HEK293 (cell line): ENCODE results near the gene HNRNPH1.

Experiments used
- CTCF ChIA-PET: fragments of 350-600 bp; formaldehyde crosslinking; extraction: SDS; loops from one replicate; lab custom pipeline; 2021; ENCODE audit warnings: antibody characterized with exemption; lab: Yijun Ruan, JAX
- POLR2A ChIA-PET: fragments of 300-600 bp; formaldehyde crosslinking; extraction: SDS; loops from one replicate; lab custom pipeline; 2020; ENCODE audit warnings: antibody characterized with exemption, inconsistent platforms; lab: Yijun Ruan, JAX
- H3K27ac ChIP-seq: fragments of 200-500 bp; sonication (Bioruptor generic); 2 replicates; pipeline ENCODE4 v1.5.1; 2014; ENCODE audit warnings: low read depth, low read length, control low read depth, inconsistent platforms; ENCODE audit errors: extremely low read depth
- H3K36me3 ChIP-seq, 2 experiments: fragments of 200-500 bp in 1 of 2; sonication (Bioruptor generic) in 1 of 2; 1 replicate in 1 of 2; 2 replicates in 1 of 2; pipeline ENCODE4 v1.5.1; 2014 to 2017; ENCODE audit warnings: inconsistent platforms in 2 of 2, low read length in 2 of 2; ENCODE audit not compliant: control insufficient read depth in 2 of 2, insufficient read depth in 1 of 2
- H3K4me1 ChIP-seq: fragments of 200-500 bp; sonication (Bioruptor generic); 2 replicates; pipeline ENCODE4 v1.5.1; 2014; ENCODE audit warnings: mild to moderate bottlenecking, low read length, inconsistent platforms; ENCODE audit not compliant: control insufficient read depth, insufficient read depth
- H3K4me3 ChIP-seq: 2 replicates; pipeline ENCODE4 v1.5.1; 2011; ENCODE audit warnings: low read depth, mild to moderate bottlenecking, control low read depth, low read length, moderate library complexity
- H3K9me3 ChIP-seq: fragments of 200-500 bp; sonication (Bioruptor generic); 2 replicates; pipeline ENCODE4 v1.5.1; 2014; ENCODE audit warnings: low read depth, low read length, inconsistent platforms; ENCODE audit not compliant: control insufficient read depth, insufficient read depth
- GLIS2 ChIP-seq: fragments of 450-650 bp; formaldehyde crosslinking; IDR thresholded peaks from 2 replicates; pipeline ENCODE4 v1.5.1; 2016; ENCODE audit warnings: missing biosample characterization, missing genetic modification characterization
- PATZ1 ChIP-seq: fragments of 450-650 bp; formaldehyde crosslinking; IDR thresholded peaks from 2 replicates; pipeline ENCODE4 v1.5.1; 2016; ENCODE audit warnings: missing biosample characterization, missing genetic modification characterization
- SCRT2 ChIP-seq: fragments of 450-650 bp; formaldehyde crosslinking; IDR thresholded peaks from 2 replicates; pipeline ENCODE4 v1.5.1; 2016; ENCODE audit warnings: missing biosample characterization, missing genetic modification characterization
- TSHZ1 ChIP-seq: fragments of 450-650 bp; formaldehyde crosslinking; IDR thresholded peaks from 2 replicates; pipeline ENCODE4 v1.5.1; 2016; ENCODE audit warnings: missing biosample characterization, missing genetic modification characterization, borderline replicate concordance
- ZBTB48 ChIP-seq: fragments of 450-650 bp; formaldehyde crosslinking; IDR thresholded peaks from 2 replicates; pipeline ENCODE4 v1.5.1; 2016; ENCODE audit warnings: missing biosample characterization, missing genetic modification characterization
- ZNF114 ChIP-seq: fragments of 450-650 bp; formaldehyde crosslinking; IDR thresholded peaks from 2 replicates; pipeline ENCODE4 v1.5.0; 2017; ENCODE audit warnings: missing biosample characterization, missing genetic modification characterization
- ZNF391 ChIP-seq: fragments of 450-650 bp; formaldehyde crosslinking; IDR thresholded peaks from 2 replicates; pipeline ENCODE4 v1.5.1; 2016; ENCODE audit warnings: low read depth, missing biosample characterization, missing genetic modification characterization, borderline replicate concordance
- ZNF571 ChIP-seq: fragments of 450-650 bp; formaldehyde crosslinking; IDR thresholded peaks from 2 replicates; pipeline ENCODE4 v1.5.0; 2017; ENCODE audit warnings: missing biosample characterization, missing genetic modification characterization
- ZNF664 ChIP-seq: fragments of 450-650 bp; formaldehyde crosslinking; IDR thresholded peaks from 2 replicates; pipeline ENCODE4 v1.5.1; 2016; ENCODE audit warnings: missing biosample characterization, missing genetic modification characterization
- ZNF830 ChIP-seq: fragments of 450-650 bp; IDR thresholded peaks from 2 replicates; pipeline ENCODE4 v1.5.0; 2018; ENCODE audit warnings: missing biosample characterization, missing genetic modification characterization, low read depth, mild to moderate bottlenecking, moderate library complexity
- ZSCAN30 ChIP-seq: fragments of 450-650 bp; IDR thresholded peaks from 2 replicates; pipeline ENCODE4 v1.5.1; 2018; ENCODE audit warnings: missing biosample characterization, mild to moderate bottlenecking, missing genetic modification characterization, moderate library complexity
- ZXDB ChIP-seq: fragments of 450-650 bp; formaldehyde crosslinking; IDR thresholded peaks from 2 replicates; pipeline ENCODE4 v1.5.1; 2016; ENCODE audit warnings: missing biosample characterization, missing genetic modification characterization
- TF ChIP-seq, protein P1 (sequence below): fragments of 450-650 bp; formaldehyde crosslinking; IDR thresholded peaks from 2 replicates; pipeline ENCODE4 v1.5.1; 2016; ENCODE audit warnings: missing biosample characterization, missing genetic modification characterization
- TF ChIP-seq, protein P2 (sequence below): fragments of 450-650 bp; formaldehyde crosslinking; IDR thresholded peaks from 2 replicates; pipeline ENCODE4 v1.5.1; 2016; ENCODE audit warnings: missing biosample characterization, missing genetic modification characterization
- TF ChIP-seq, protein P3 (sequence below): fragments of 450-650 bp; formaldehyde crosslinking; IDR thresholded peaks from 2 replicates; pipeline ENCODE4 v1.5.1; 2017; ENCODE audit warnings: missing biosample characterization, missing genetic modification characterization

The HNRNPH1 gene

GRCh38 chr5:179612577-179613459 is 10.7 kb downstream of the HNRNPH1 start:
- CTCF ChIA-PET = interaction anchor here (0.9 to 1.6 kb wide), 3 partner anchors 8 to 55 kb away, joined by 3 to 4 read pairs (median 4); partner anchors contain the start of gene HNRNPH1
- peak overlapping the region; percentile 20; the same call in 1 of the 2 replicates for H3K27ac ChIP-seq

GRCh38 chr5:179610903-179611265 is 12.6 kb downstream of the HNRNPH1 start:
- POLR2A ChIA-PET = interaction anchor here (0.6 to 6.2 kb wide), 3 partner anchors 9 to 27 kb away, joined by 5 to 94 read pairs (median 11); partner anchors contain the start of gene HNRNPH1
- no peak for TF ChIP-seq TSHZ1
- no peak for TF ChIP-seq GLIS2 (tag by site-specific recombination)
- TF ChIP-seq ZNF664 (tag by site-specific recombination) = no peak
- no peak for TF ChIP-seq ZNF830 (tag by site-specific recombination)
- no peak for TF ChIP-seq ZNF571 (tag by site-specific recombination)
- TF ChIP-seq, protein P1, sequence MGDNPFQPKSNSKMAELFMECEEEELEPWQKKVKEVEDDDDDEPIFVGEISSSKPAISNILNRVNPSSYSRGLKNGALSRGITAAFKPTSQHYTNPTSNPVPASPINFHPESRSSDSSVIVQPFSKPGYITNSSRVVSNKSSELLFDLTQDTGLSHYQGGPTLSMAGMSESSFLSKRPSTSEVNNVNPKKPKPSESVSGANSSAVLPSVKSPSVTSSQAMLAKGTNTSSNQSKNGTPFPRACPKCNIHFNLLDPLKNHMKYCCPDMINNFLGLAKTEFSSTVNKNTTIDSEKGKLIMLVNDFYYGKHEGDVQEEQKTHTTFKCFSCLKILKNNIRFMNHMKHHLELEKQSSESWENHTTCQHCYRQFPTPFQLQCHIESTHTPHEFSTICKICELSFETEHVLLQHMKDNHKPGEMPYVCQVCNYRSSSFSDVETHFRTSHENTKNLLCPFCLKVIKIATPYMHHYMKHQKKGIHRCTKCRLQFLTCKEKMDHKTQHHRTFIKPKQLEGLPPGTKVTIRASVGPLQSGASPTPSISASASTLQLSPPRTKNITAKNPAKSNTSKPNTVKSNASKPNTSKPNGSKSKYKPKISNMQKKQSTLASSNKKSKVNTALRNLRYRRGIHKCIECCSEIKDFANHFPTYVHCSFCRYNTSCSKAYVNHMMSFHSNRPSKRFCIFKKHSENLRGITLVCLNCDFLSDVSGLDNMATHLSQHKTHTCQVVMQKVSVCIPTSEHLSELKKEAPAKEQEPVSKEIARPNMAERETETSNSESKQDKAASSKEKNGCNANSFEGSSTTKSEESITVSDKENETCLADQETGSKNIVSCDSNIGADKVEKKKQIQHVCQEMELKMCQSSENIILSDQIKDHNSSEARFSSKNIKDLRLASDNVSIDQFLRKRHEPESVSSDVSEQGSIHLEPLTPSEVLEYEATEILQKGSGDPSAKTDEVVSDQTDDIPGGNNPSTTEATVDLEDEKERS (tag by site-specific recombination) = no peak
- TF ChIP-seq ZBTB48 (tag by site-specific recombination) = 0 out of 2 replicates have a peak, but pooled peaks have one; percentile 26
- CTCF ChIA-PET = interaction anchor here (0.8 kb wide), 1 partner anchor 450 kb away, joined by 3 read pairs; no protein-coding TSS in a partner anchor

More at GRCh38 chr5:179612577-179613459, 10.7 kb downstream of the HNRNPH1 start:
- Histone ChIP-seq H3K4me1 (no peaks in the 10 kb centered on the region), H3K9me3 (no peaks in the 10 kb centered on the region), H3K4me3 (no peak overlapping the region), H3K36me3 (peaks cover 55 to 93% of the 10 kb centered on the region in 2 experiments)
- POLR2A ChIA-PET = interaction anchor here (0.8 to 6.2 kb wide), 6 partner anchors 7 to 62 kb away, joined by 3 to 94 read pairs (median 6); partner anchors contain the start of genes HNRNPH1 and RUFY1
- TF ChIP-seq PATZ1 (tag by site-specific recombination) = no peak
- TF ChIP-seq ZNF571 (tag by site-specific recombination) = no peak
- peak; percentile 11; the same call in 1 of the 2 replicates for TF ChIP-seq ZNF391
- TF ChIP-seq, protein P2, sequence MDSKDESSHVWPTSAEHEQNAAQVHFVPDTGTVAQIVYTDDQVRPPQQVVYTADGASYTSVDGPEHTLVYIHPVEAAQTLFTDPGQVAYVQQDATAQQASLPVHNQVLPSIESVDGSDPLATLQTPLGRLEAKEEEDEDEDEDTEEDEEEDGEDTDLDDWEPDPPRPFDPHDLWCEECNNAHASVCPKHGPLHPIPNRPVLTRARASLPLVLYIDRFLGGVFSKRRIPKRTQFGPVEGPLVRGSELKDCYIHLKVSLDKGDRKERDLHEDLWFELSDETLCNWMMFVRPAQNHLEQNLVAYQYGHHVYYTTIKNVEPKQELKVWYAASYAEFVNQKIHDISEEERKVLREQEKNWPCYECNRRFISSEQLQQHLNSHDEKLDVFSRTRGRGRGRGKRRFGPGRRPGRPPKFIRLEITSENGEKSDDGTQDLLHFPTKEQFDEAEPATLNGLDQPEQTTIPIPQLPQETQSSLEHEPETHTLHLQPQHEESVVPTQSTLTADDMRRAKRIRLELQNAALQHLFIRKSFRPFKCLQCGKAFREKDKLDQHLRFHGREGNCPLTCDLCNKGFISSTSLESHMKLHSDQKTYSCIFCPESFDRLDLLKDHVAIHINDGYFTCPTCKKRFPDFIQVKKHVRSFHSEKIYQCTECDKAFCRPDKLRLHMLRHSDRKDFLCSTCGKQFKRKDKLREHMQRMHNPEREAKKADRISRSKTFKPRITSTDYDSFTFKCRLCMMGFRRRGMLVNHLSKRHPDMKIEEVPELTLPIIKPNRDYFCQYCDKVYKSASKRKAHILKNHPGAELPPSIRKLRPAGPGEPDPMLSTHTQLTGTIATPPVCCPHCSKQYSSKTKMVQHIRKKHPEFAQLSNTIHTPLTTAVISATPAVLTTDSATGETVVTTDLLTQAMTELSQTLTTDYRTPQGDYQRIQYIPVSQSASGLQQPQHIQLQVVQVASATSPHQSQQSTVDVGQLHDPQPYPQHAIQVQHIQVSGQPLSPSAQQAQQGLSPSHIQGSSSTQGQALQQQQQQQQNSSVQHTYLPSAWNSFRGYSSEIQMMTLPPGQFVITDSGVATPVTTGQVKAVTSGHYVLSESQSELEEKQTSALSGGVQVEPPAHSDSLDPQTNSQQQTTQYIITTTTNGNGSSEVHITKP (tag by site-specific recombination) = 0 out of 2 replicates have a peak, but pooled peaks have one; percentile 15
- 0 out of 2 replicates have a peak, but pooled peaks have one; percentile 42 for TF ChIP-seq ZXDB
- TF ChIP-seq, protein P3, sequence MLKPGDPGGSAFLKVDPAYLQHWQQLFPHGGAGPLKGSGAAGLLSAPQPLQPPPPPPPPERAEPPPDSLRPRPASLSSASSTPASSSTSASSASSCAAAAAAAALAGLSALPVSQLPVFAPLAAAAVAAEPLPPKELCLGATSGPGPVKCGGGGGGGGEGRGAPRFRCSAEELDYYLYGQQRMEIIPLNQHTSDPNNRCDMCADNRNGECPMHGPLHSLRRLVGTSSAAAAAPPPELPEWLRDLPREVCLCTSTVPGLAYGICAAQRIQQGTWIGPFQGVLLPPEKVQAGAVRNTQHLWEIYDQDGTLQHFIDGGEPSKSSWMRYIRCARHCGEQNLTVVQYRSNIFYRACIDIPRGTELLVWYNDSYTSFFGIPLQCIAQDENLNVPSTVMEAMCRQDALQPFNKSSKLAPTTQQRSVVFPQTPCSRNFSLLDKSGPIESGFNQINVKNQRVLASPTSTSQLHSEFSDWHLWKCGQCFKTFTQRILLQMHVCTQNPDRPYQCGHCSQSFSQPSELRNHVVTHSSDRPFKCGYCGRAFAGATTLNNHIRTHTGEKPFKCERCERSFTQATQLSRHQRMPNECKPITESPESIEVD (tag by site-specific recombination) = no peak
- 0 out of 2 replicates have a peak, but pooled peaks have one; percentile 18 for TF ChIP-seq ZSCAN30
- TF ChIP-seq SCRT2 = no peak
- TF ChIP-seq ZNF114 (tag by site-specific recombination) = no peak

More at GRCh38 chr5:179610903-179611265, 12.6 kb downstream of the HNRNPH1 start:
- Histone ChIP-seq H3K36me3 (peaks cover 36 to 93% of the 10 kb centered on the region in 2 experiments), H3K27ac (no peak overlapping the region), H3K4me3 (no peak overlapping the region), H3K4me1 (no peaks in the 10 kb centered on the region), H3K9me3 (no peaks in the 10 kb centered on the region)
